Gastrocnemius medialis (tissue), 4 donors: ENCODE results near the gene PATJ.

Source experiments
- POLR2A ChIP-seq, 2 donors: fragments of 450-650 bp; IDR thresholded peaks; one replicate each; pipeline ENCODE4 v1.6.1; 2017; ENCODE audit warnings: antibody characterized with exemption in 2 of 2, mild to moderate bottlenecking in 2 of 2, moderate library complexity in 2 of 2
- TF ChIP-seq, protein P1 (sequence below), 5 experiments: fragments of 450-650 bp in 3 of 5; fragments of 200-600 bp in 2 of 5; sonication (generic) in 2 of 5; IDR thresholded peaks in 4 of 5; conservative IDR thresholded peaks in 1 of 5; 1 replicate in 4 of 5; 2 replicates in 1 of 5; pipeline ENCODE4 v1.5.1; 2016 to 2019; ENCODE audit warnings: antibody characterized with exemption in 5 of 5, mild to moderate bottlenecking in 3 of 5, moderate library complexity in 3 of 5

DNA sequence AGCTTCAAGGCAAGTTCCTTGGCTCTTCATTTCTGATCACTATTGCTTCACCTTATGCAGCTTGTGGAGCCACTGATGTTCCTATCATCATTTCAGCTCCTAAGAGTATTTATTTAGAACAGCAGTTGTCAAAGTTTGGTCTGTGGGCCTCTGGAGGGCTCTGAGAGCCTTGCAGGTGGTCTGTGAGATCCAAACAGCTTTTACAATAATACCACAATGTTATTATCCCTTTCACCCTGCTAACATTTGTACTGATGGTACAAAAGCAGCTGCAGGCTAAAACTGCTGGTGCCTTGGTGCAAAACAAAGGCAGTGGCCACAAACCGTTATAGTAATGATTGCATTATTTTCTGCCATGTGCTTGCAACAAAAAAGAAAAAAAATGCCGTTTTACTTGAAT, 33.8 kb downstream of the PATJ start:
- TF ChIP-seq, protein P1, sequence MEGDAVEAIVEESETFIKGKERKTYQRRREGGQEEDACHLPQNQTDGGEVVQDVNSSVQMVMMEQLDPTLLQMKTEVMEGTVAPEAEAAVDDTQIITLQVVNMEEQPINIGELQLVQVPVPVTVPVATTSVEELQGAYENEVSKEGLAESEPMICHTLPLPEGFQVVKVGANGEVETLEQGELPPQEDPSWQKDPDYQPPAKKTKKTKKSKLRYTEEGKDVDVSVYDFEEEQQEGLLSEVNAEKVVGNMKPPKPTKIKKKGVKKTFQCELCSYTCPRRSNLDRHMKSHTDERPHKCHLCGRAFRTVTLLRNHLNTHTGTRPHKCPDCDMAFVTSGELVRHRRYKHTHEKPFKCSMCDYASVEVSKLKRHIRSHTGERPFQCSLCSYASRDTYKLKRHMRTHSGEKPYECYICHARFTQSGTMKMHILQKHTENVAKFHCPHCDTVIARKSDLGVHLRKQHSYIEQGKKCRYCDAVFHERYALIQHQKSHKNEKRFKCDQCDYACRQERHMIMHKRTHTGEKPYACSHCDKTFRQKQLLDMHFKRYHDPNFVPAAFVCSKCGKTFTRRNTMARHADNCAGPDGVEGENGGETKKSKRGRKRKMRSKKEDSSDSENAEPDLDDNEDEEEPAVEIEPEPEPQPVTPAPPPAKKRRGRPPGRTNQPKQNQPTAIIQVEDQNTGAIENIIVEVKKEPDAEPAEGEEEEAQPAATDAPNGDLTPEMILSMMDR (IDR thresholded peaks at IDR 0.05 in 4 of 5, conservative IDR thresholded peaks at IDR 0.05 in 1 of 5) = no peak
- no peak for TF ChIP-seq POLR2A (IDR thresholded peaks at IDR 0.05)
